Tibial nerve (tissue), 4 donors: ENCODE data around the gene SLC1A7.

ENCODE experiments used
- EP300 ChIP-seq, 2 donors: sonication (generic); formaldehyde crosslinking; IDR thresholded peaks; one replicate each; pipeline ENCODE4 v1.6.1; 2017; ENCODE audit warnings: antibody characterized with exemption in 2 of 2, mild to moderate bottlenecking in 1 of 2
- POLR2A ChIP-seq, 2 donors: fragments of 450-650 bp; IDR thresholded peaks; one replicate each; pipeline ENCODE4 v1.6.1; 2017; ENCODE audit warnings: antibody characterized with exemption in 2 of 2, mild to moderate bottlenecking in 2 of 2, moderate library complexity in 2 of 2
- TF ChIP-seq, protein P1 (sequence below), 5 experiments: fragments of 200-600 bp in 3 of 5; fragments of 450-650 bp in 2 of 5; sonication (generic) in 3 of 5; IDR thresholded peaks; one replicate each; pipeline ENCODE4 v1.5.1; 2016 to 2019; ENCODE audit warnings: antibody characterized with exemption in 5 of 5, mild to moderate bottlenecking in 3 of 5, moderate library complexity in 2 of 5

DNA sequence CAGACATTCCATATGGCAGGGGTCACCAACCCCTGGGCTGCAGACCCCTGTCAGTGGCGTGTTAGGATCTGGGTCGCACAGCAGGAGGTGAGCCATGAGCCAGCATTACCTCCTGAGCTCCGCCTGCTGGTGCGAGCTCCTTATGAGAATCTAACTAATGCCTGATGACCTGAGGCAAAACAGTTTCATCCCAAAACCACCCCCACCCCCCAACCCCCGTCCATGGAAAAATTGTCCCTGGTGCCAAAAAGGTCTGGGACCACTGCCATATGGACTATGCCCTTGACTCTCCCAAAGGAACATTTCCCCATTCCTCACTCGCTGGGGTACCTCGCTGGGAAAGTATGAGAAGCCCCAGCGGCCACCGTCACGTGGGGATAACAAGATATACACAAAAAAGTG, 47.8 kb upstream of the SLC1A7 start:
- TF ChIP-seq, protein P1, sequence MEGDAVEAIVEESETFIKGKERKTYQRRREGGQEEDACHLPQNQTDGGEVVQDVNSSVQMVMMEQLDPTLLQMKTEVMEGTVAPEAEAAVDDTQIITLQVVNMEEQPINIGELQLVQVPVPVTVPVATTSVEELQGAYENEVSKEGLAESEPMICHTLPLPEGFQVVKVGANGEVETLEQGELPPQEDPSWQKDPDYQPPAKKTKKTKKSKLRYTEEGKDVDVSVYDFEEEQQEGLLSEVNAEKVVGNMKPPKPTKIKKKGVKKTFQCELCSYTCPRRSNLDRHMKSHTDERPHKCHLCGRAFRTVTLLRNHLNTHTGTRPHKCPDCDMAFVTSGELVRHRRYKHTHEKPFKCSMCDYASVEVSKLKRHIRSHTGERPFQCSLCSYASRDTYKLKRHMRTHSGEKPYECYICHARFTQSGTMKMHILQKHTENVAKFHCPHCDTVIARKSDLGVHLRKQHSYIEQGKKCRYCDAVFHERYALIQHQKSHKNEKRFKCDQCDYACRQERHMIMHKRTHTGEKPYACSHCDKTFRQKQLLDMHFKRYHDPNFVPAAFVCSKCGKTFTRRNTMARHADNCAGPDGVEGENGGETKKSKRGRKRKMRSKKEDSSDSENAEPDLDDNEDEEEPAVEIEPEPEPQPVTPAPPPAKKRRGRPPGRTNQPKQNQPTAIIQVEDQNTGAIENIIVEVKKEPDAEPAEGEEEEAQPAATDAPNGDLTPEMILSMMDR (IDR thresholded peaks at IDR 0.05), result no peak
- TF ChIP-seq POLR2A (IDR thresholded peaks at IDR 0.05), result no peak
- TF ChIP-seq EP300 (IDR thresholded peaks at IDR 0.05), result no peak
